IMR-90 (cell line): ENCODE data around the gene GPRIN2. TPM values are rescaled to one million over a fixed set of nuclear protein-coding genes. Genes with fewer than 3 reads are reported as not detected.
"Not testable (repeated sequence)": the region's sequence is repeated elsewhere in the genome, so short reads cannot be mapped to it uniquely, and the experiment has no call there.

Experiments used
- ATAC-seq: fragments of 200-7000 bp; cut with Tn5 transposase; 2 replicates; pipeline ENCODE4 v1.9.1; 2020; ENCODE audit warnings: low read depth, mild to moderate bottlenecking, moderate library complexity
- BruUV-seq: library from RNA; stranded (reverse); fragments of 400-500 nt; replicated peaks from 2 replicates; lab custom pipeline; 2021; lab: Mats Ljungman, UMichigan
- CTCF ChIA-PET: fragments of 300-600 bp; formaldehyde crosslinking; extraction: SDS; loops from one replicate; lab custom pipeline; 2021; ENCODE audit warnings: antibody characterized with exemption; lab: Yijun Ruan, JAX
- POLR2A ChIA-PET: fragments of 300-600 bp; sonication (Branson Sonifier 250); formaldehyde crosslinking; loops from one replicate; lab custom pipeline; 2022; ENCODE audit warnings: antibody characterized with exemption; ENCODE audit not compliant: unreplicated experiment; lab: Charles Lee
- DNase-seq: peaks from one replicate; pipeline ENCODE4 v3.0.0; 2013
- H2AFZ ChIP-seq: replicated peaks from 2 replicates; pipeline ENCODE3; 2013; ENCODE audit warnings: low read length, mild to moderate bottlenecking; ENCODE audit not compliant: poor library complexity
- H2AK5ac ChIP-seq: 2 replicates; pipeline ENCODE4 v1.6.1; 2013; ENCODE audit warnings: low read depth, low read length, inconsistent platforms
- H2AK9ac ChIP-seq: replicated peaks from 2 replicates; pipeline ENCODE3; 2013; ENCODE audit warnings: mild to moderate bottlenecking, low read depth, low read length, moderate library complexity; ENCODE audit not compliant: poor library complexity
- H2BK120ac ChIP-seq: 2 replicates; pipeline ENCODE4 v1.6.1; 2013; ENCODE audit warnings: low read depth, low read length, inconsistent platforms
- H2BK15ac ChIP-seq: 3 replicates; pipeline ENCODE4 v1.6.1; 2013; ENCODE audit warnings: low read depth, low read length, inconsistent platforms
- H2BK20ac ChIP-seq: 2 replicates; pipeline ENCODE4 v1.6.1; 2013; ENCODE audit warnings: low read depth, mild to moderate bottlenecking, inconsistent platforms, low read length, moderate library complexity
- H2BK5ac ChIP-seq: 2 replicates; pipeline ENCODE4 v1.6.1; 2013; ENCODE audit warnings: mild to moderate bottlenecking, low read depth, low read length, inconsistent platforms; ENCODE audit not compliant: poor library complexity, severe bottlenecking
- H3K14ac ChIP-seq: replicated peaks from 2 replicates; pipeline ENCODE4 v1.6.1; 2013; ENCODE audit warnings: low read depth, low read length, inconsistent platforms
- H3K18ac ChIP-seq: 2 replicates; pipeline ENCODE4 v1.6.1; 2013; ENCODE audit warnings: low read depth, low read length, control low read depth
- H3K23ac ChIP-seq: 2 replicates; pipeline ENCODE4 v1.6.1; 2013; ENCODE audit warnings: low read depth, low read length, inconsistent platforms
- H3K27ac ChIP-seq: 2 replicates; pipeline ENCODE4 v1.5.1; 2013; ENCODE audit warnings: mild to moderate bottlenecking, control low read depth, low read length; ENCODE audit not compliant: insufficient read depth
- H3K27me3 ChIP-seq: 2 replicates; pipeline ENCODE4 v1.6.1; 2013; ENCODE audit warnings: low read length; ENCODE audit not compliant: control insufficient read depth, insufficient read depth
- H3K36me3 ChIP-seq: 2 replicates; pipeline ENCODE4 v1.6.1; 2013; ENCODE audit warnings: low read length, mixed read lengths; ENCODE audit not compliant: control insufficient read depth, insufficient read depth
- H3K4ac ChIP-seq: 2 replicates; pipeline ENCODE4 v1.6.1; 2013; ENCODE audit warnings: low read depth, low read length, inconsistent platforms
- H3K4me1 ChIP-seq: 2 replicates; pipeline ENCODE4 v1.6.1; 2013; ENCODE audit warnings: low read length, mixed read lengths; ENCODE audit not compliant: control insufficient read depth, insufficient read depth
- H3K4me2 ChIP-seq: 2 replicates; pipeline ENCODE4 v1.6.1; 2013; ENCODE audit warnings: low read depth, mild to moderate bottlenecking, control low read depth, low read length, moderate library complexity
- H3K4me3 ChIP-seq: 2 replicates; pipeline ENCODE4 v1.5.1; 2013; ENCODE audit warnings: low read depth, mild to moderate bottlenecking, control low read depth, low read length, moderate library complexity; ENCODE audit not compliant: insufficient read depth
- H3K56ac ChIP-seq: 2 replicates; pipeline ENCODE4 v1.6.1; 2013; ENCODE audit warnings: low read length, inconsistent platforms; ENCODE audit not compliant: insufficient read depth; ENCODE audit errors: extremely low read depth
- H3K79me1 ChIP-seq, 2 experiments: 2 replicates each; pipeline ENCODE4 v1.6.1; 2013; ENCODE audit warnings: low read length in 2 of 2, inconsistent platforms in 1 of 2, low read depth in 1 of 2
- H3K9ac ChIP-seq: 2 replicates; pipeline ENCODE4 v1.6.1; 2013; ENCODE audit warnings: low read depth, low read length, control low read depth
- H3K9me1 ChIP-seq: 2 replicates; pipeline ENCODE4 v1.6.1; 2013; ENCODE audit warnings: low read length, inconsistent platforms; ENCODE audit not compliant: insufficient read depth
- H3K9me3 ChIP-seq: 2 replicates; pipeline ENCODE4 v1.6.1; 2013; ENCODE audit warnings: low read length; ENCODE audit not compliant: control insufficient read depth, insufficient read depth
- H4K20me1 ChIP-seq: 2 replicates; pipeline ENCODE4 v1.6.1; 2013; ENCODE audit warnings: low read length, inconsistent platforms; ENCODE audit not compliant: insufficient read depth
- H4K5ac ChIP-seq: 2 replicates; pipeline ENCODE4 v1.6.1; 2013; ENCODE audit warnings: mild to moderate bottlenecking, low read depth, low read length, control low read depth
- H4K8ac ChIP-seq, 2 experiments: 2 replicates each; pipeline ENCODE4 v1.6.1; 2013; ENCODE audit warnings: low read depth in 2 of 2, low read length in 2 of 2, control low read depth in 1 of 2, inconsistent platforms in 1 of 2
- H4K91ac ChIP-seq: 2 replicates; pipeline ENCODE4 v1.6.1; 2013; ENCODE audit warnings: low read depth, low read length, inconsistent platforms; ENCODE audit not compliant: insufficient read depth
- WGBS, 2 experiments: methylation state at CpG; one replicate each; pipeline versions ENCODE4 v1.1.5 to v1.1.7; 2013; ENCODE audit warnings: missing lambda C conversion rate in 2 of 2; ENCODE audit not compliant: insufficient read length in 1 of 2; ENCODE audit errors: extremely low coverage in 2 of 2; 5-methylcytosine and 5-hydroxymethylcytosine counted together
- dilution Hi-C: fragments of 300-500 bp; cut with HindIII; formaldehyde crosslinking; loops from one replicate; pipeline ENCODE4 v1.14.3; 2018; ENCODE audit warnings: low sequenced_read_pairs; ENCODE audit not compliant: unreplicated experiment
- in situ Hi-C: fragments of 300-500 bp; cut with MboI; formaldehyde crosslinking; loops from 3 replicates; pipeline ENCODE4 v1.14.3; 2019; ENCODE audit warnings: low sequenced_read_pairs, inconsistent platforms, mixed read lengths
- intact Hi-C: fragments of 100-400 bp; cut with micrococcal nuclease; formaldehyde crosslinking; loops from 2 replicates; pipeline ENCODE4 v1.10.0; 2022
- polyA plus RNA-seq, 3 experiments: library from polyadenylated mRNA; depleted of rRNA; stranded (reverse); fragments of >200 nt; gene quantifications; 2 replicates each; pipeline ENCODE4 v1.2.3, GENCODE V29; 2012; ENCODE audit warnings: low replicate concordance in 1 of 3
- total RNA-seq: library from RNA; depleted of rRNA; stranded (reverse); fragments of >200 nt; gene quantifications from 2 replicates; pipeline ENCODE4 v1.2.3, GENCODE V29; 2012

GPRIN2 gene
- total and polyA plus RNA-seq, 2 of the 4 experiments (the other 2 are of a cell fraction): under 0.01 TPM; not detected in 1

- BruUV-seq: not testable (repeated sequence)
Observed at GRCh38 chr10:46593307-46593706, 36.8 kb upstream of the GPRIN2 start.

DNA sequence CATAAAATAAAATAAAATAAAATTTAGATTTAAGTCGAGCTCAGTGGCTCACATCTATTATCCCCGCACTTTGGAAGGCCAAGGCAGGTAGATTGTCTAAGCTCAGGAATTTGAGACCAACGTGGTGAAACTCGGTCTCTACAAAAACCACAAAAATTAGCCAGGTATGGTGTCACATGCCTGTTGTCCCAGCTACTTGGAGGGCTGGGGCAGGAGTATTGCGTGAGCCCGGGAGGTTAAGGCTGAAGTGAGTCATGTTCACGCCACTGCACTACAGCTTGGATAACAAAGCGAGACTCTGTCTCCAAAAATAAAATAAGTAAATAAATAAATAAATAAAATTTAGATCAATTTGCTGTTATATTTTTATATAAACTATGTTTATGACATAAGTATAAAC, 34.6 kb upstream of the GPRIN2 start:
- H3K56ac ChIP-seq, in situ Hi-C loops, H3K79me1 ChIP-seq, BruUV-seq, H3K9me3 ChIP-seq, H3K4me2 ChIP-seq, H2BK20ac ChIP-seq, H2AK5ac ChIP-seq, H3K4me3 ChIP-seq, H2AK9ac ChIP-seq, H3K36me3 ChIP-seq, H3K4me1 ChIP-seq, H4K91ac ChIP-seq, H3K18ac ChIP-seq, H2BK120ac ChIP-seq, H2BK15ac ChIP-seq, H3K23ac ChIP-seq, H2AFZ ChIP-seq, H3K14ac ChIP-seq, ATAC-seq, CTCF ChIA-PET, H3K9ac ChIP-seq, H2BK5ac ChIP-seq, intact Hi-C loops, POLR2A ChIA-PET, H4K5ac ChIP-seq, H3K4ac ChIP-seq, dilution Hi-C loops, H4K20me1 ChIP-seq, H3K9me1 ChIP-seq, H4K8ac ChIP-seq, H3K27ac ChIP-seq, H3K27me3 ChIP-seq, DNase-seq: not testable (repeated sequence)
- WGBS, 2 experiments: no CpG with 5 or more reads among the region's 8 CpGs

More at GRCh38 chr10:46593307-46593706, 36.8 kb upstream of the GPRIN2 start:
- no CpG with 5 or more reads among the region's 13 CpGs for WGBS, 2 experiments
- DNase-seq, intact Hi-C loops, H3K56ac ChIP-seq, H3K4ac ChIP-seq, H4K20me1 ChIP-seq, POLR2A ChIA-PET, ATAC-seq, H3K18ac ChIP-seq, H3K9ac ChIP-seq, H4K5ac ChIP-seq, H3K9me1 ChIP-seq, H3K4me3 ChIP-seq, H2AK9ac ChIP-seq, H3K4me2 ChIP-seq, H3K9me3 ChIP-seq, dilution Hi-C loops, H3K27me3 ChIP-seq, H2BK15ac ChIP-seq, H3K79me1 ChIP-seq, in situ Hi-C loops, H2BK120ac ChIP-seq, H3K27ac ChIP-seq, H3K14ac ChIP-seq, H3K4me1 ChIP-seq, H3K23ac ChIP-seq, H3K36me3 ChIP-seq, CTCF ChIA-PET, H2BK20ac ChIP-seq, H4K8ac ChIP-seq, H2AK5ac ChIP-seq, H4K91ac ChIP-seq, H2AFZ ChIP-seq, H2BK5ac ChIP-seq: not testable (repeated sequence)
